Stimulated activated CD8-positive, alpha-beta memory T cell treated with anti-CD3 and anti-CD28 coated beads, Interleukin-7, amount 100 ng/mL, for 4 hours (primary cell): Measurements from ENCODE around the gene ADAMTSL1.

ENCODE experiments used
- DNase-seq, 2 donors: peaks; one replicate each; pipeline ENCODE4 v3.0.0-alpha.2; 2020; ENCODE audit warnings: low read depth in 2 of 2

ADAMTSL1 gene

GRCh38 chr9:18811171-18811570 is 337.2 kb downstream of the ADAMTSL1 start:
- DNase-seq = no peak

GRCh38 chr9:18819418-18819817 is 345.5 kb downstream of the ADAMTSL1 start:
- no peak for DNase-seq

- no peak for DNase-seq
Measured at GRCh38 chr9:18820566-18821095, 346.7 kb downstream of the ADAMTSL1 start.

- no peak for DNase-seq
Measured at GRCh38 chr9:18821788-18822187, 347.8 kb downstream of the ADAMTSL1 start.

GRCh38 chr9:18822850-18823249 is 348.9 kb downstream of the ADAMTSL1 start:
- DNase-seq = no peak

GRCh38 chr9:18824095-18824666 is 350.2 kb downstream of the ADAMTSL1 start:
- no peak for DNase-seq

GRCh38 chr9:18825656-18826170 is 351.8 kb downstream of the ADAMTSL1 start:
- no peak for DNase-seq

- no peak for DNase-seq
Measured at GRCh38 chr9:18826248-18826647, 352.3 kb downstream of the ADAMTSL1 start.

GRCh38 chr9:18829066-18829465 is 355.1 kb downstream of the ADAMTSL1 start:
- no peak for DNase-seq

- no peak for DNase-seq
Measured at GRCh38 chr9:18829873-18830272, 355.9 kb downstream of the ADAMTSL1 start.

GRCh38 chr9:18834740-18835361 is 360.9 kb downstream of the ADAMTSL1 start:
- no peak for DNase-seq

GRCh38 chr9:18837402-18837801 is 363.4 kb downstream of the ADAMTSL1 start:
- no peak for DNase-seq

GRCh38 chr9:18847576-18848275 is 373.8 kb downstream of the ADAMTSL1 start:
- no peak for DNase-seq

GRCh38 chr9:18848657-18849056 is 374.7 kb downstream of the ADAMTSL1 start:
- no peak for DNase-seq

- no peak for DNase-seq
Measured at GRCh38 chr9:18849270-18849669, 375.3 kb downstream of the ADAMTSL1 start.

GRCh38 chr9:18849890-18850677 is 376.1 kb downstream of the ADAMTSL1 start:
- DNase-seq = no peak

- no peak for DNase-seq
Measured at GRCh38 chr9:18851069-18851795, 377.3 kb downstream of the ADAMTSL1 start.

GRCh38 chr9:18855656-18856055 is 381.7 kb downstream of the ADAMTSL1 start:
- no peak for DNase-seq

GRCh38 chr9:18857334-18857733 is 383.4 kb downstream of the ADAMTSL1 start:
- no peak for DNase-seq

- DNase-seq = no peak
Measured at GRCh38 chr9:18857769-18858168, 383.8 kb downstream of the ADAMTSL1 start.
